NCI-H2171 (cell line): ENCODE measurements around the gene TRMT1.

Source experiments
- DNase-seq: peaks from one replicate; lab custom pipeline; 2025; lab: John Stamatoyannopoulos, UW

Gene TRMT1

GRCh38 chr19:13090511-13091231, 25.9 kb downstream of the TRMT1 start:
- no peak for DNase-seq

DNA sequence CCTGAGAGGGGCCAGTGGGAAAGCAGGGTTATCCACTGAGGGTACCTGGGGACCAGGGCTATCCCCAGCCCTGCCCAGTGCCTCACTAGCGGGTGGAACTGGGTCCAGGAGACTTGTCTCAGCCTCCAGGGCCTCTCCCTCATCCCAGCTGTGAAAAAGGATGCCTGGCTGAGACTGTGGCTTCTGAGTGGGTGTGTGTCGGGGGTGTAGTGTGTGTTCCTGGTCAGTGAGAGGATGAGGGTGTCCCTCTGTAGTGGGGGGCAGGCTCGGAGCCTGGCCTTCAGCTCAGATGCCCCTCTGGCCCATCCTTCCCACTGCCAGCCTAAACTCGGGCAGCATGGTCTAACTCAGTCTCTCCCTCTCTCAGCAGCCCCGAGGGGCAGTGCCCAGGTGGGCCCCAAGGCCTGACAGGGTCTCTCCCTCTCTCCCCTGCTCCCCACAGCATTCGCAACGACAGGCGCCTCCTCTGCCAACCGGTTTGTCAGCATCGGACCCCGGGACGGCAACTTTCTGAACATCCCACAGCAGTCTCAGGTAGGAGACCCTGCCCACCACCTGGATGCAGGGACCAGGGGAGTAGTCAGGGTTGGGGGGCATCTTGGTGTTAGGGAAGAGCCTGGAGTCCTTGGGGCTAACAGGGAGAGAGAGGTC, 26.6 kb downstream of the TRMT1 start:
- DNase-seq: no peak

GRCh38 chr19:13089139-13089856, 27.2 kb downstream of the TRMT1 start:
- no peak for DNase-seq

DNA sequence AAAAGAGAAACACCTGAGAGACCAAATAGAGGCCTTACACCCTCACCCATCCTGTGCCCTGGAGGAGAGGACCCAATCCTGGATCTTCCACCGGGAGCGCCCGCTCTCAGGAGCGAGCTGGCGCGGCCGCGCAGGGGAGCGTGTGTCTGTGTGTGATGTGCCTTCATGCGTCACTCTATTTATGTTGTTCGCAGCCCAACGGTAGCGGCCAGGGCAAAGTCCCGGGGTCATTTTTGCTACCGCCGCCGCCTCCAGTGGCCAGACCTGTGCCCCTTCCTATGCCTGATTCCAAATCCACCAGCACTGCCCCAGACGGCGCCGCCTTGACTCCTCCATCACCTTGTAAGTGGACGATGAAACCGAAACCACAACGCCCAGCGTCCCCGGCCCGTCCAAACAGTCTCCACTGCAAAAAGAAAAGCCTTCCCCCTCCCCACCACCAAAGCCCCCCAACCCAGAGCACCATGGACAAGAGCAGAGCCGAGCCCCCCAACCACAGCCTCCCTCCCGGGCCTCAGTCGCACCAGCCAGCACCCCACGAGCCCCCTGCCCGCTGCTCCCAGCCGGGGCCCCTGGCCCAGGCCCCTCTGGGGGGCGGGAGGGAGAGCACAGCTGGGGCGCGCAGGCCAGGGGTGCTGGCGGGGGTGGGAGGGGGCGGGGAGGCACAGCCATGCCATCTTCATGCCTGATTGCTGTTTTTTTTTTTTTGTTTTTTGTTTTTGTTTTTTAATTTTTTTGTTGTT, 28.6 kb downstream of the TRMT1 start:
- DNase-seq: no peak

DNA sequence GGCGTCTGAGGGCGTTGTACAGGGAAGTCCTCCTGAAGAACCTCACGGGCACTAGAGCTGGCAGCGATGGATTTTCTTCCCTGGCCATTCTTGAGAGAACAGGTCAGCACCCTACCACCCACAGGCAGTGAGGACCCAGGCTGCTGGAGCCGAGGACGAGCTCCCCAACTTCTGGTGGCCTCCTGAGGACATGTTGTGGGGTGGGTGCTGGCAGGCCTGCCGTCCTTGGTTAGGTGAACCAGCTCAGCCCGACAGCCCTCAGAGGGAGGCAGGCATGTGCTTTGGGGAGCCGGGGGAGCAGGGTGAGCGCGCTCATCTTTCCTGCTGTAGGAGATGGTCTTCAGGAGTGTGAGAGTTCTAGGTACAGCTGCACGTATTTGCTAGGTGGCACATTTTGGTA, 29.2 kb downstream of the TRMT1 start:
- DNase-seq: no peak

DNA sequence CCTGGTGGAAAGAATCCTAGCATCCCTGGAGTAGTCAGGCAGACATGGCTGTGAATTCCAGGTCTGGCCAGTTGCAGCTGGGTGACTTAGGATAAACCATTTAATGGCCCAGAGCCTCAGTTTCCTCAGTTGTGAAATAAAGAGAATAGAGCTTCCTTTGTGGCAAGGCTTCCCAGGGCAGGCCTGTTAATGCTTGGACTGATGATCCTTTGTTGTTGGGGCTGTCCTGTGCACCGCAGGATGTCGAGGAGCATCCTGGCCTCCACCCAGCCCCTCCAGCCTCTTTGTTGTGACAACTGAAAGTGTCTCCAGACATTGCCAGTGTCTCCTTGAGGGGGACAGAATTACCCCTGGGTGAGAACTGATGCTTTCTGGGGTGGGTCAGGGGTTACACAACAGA, 30.2 kb downstream of the TRMT1 start:
- no peak for DNase-seq

DNA sequence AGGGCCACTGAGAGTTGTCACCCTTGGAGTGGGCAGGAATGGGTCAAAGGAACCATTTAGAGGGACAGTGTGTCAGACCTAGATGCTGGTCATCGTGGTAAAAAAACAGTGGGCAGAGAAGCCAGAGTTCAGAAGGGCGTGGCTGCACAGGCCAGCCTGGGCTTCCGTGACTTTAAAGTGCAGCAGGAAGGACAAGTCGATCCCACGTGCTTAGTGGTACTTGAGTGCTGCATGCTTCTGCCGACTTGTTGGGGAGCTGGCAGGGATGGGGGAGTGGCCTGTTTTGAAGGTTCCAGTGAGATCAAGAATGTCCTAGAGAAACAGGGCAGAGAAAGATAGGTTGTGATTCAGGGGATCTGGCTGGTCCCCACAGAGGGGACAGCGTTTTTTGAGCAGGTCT, 30.9 kb downstream of the TRMT1 start:
- DNase-seq: no peak

GRCh38 chr19:13083627-13084026, 32.9 kb downstream of the TRMT1 start:
- no peak for DNase-seq

GRCh38 chr19:13083008-13083404, 33.5 kb downstream of the TRMT1 start:
- no peak for DNase-seq

DNA sequence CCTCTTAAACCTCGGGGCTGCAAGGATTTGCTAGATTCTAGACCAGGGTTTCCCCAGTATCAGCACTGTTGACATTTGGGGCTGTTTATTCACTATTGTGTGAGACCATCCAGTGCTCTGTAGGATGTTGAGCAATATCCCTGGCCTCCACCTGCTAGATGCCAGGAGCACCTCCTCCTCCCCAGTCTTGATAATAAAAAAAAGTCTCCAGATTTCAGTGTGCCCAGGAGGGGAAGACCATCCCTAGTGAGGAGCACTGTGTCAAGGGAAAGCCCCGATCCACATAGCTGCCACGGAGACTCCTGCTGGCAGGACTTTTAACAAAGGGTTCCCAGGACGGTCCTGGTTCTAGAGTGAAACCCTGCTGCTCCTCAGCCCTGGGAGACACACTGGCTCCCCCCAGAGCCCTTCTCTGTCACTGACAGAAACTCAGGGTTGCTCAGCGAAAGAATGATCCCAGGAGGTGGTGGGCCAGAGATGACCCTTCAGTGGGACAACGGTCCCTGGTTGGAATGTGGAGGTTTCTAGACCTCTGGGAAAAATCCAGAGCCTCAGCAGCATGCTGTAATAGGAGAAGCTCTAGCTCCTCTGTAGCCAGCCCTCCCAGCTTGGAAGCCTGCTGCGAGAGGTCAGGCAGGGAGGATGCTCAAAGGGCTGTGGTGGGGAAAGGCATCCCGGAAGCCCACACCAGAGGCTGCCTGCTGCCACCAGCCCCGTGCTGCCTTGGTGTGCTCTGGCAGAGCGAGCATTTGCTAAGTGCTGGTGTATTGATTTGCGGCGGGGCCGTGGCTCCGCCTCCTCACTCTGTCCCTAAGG, 34.1 kb downstream of the TRMT1 start:
- DNase-seq: peak; percentile 79

DNA sequence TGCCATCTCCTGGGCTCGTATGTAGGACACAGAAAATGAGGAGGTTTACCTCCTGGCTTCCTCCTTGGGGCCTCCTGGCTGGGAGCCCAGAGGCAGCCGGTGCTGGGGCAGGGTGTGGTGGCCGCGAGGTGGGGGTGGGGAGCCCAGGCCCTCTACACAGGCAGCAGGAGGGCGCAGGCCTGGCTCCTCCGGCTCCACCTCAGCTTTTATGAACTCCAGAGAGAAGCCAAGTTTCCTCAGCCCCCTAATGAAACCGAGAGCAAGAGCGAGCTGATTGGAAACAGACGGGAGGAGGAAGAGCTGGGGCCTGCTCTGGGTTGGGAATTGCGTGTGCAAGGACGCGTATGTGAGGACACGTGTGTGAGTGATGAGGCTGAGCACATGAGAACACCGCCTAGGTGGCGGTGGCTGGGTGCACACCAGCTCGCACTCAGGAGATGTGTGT, 37.0 kb downstream of the TRMT1 start:
- DNase-seq: peak; percentile 68

DNA sequence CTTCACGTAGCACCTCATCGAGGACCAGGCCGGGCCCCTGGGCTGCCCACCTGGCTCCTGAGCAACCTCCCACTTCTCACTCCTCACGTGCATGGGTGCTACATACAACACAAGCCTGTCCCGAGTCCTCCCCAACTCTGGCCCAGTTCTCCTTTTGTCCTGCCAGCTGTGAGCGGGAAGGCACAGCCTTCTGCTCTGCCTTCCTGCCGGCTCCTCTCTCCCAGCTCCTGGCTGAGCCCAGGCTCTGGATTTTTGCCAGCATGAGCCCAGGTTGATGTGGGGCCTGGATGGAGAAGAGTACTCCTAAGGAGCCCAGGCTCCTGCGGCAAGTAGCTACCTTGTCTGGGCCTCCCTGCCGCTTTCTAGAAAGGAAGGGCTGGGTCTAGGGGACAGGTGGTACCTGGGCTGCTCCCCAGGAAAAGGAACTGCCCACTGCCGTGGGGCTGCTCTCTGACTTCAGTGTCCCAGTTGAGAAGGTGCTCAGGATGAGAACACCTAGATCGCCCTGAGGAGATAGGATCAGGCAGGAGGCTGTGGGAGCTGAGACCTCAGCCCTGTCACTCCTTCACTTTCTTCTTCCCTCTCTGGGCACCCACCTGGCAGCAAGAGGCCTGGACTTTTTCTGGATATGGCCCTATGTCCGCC, 37.5 kb downstream of the TRMT1 start:
- DNase-seq: peak; percentile 64

DNA sequence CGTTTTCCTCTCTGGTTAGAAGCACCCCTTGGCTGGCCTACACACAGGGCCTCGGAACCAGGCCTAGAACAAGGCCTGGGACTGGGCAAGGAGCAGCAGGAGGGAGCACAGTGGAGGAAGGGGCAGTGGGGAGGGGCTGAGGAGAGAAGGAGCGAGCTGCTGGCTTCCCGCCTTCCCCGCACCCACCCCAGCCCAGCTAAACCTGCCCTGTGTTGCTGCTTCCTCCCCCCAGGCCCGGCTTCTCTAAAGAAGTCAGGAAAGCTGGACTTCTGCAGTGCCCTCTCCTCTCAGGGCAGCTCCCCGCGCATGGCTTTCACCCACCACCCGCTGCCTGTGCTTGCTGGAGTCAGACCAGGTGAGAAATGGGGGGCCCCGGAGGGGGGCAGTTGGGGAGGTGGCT, 38.2 kb downstream of the TRMT1 start:
- no peak for DNase-seq

DNA sequence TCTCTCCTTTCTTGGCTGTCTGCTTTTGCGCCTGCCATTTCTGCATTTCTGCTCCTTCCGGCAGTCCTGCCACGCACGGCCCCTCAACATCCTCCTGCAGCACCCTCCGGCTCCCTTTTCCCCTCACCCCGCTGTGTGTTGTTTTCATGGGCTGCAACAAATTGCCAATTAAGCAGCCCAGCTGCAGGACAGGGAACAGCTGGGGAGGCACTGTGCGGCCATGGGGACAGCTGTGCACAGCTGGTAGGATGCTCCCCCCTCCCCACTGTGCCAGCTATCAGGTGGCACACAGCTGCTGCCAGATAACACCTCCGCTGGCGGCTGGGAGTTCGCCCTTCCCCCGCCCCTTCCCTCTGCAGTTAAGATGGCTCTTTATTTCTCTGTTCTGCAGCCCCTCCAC, 39.3 kb downstream of the TRMT1 start:
- DNase-seq: peak; percentile 73

GRCh38 chr19:13076787-13077186, 39.8 kb downstream of the TRMT1 start:
- DNase-seq: no peak

- DNase-seq: no peak
Observed at GRCh38 chr19:13076320-13076719, 40.2 kb downstream of the TRMT1 start.

DNA sequence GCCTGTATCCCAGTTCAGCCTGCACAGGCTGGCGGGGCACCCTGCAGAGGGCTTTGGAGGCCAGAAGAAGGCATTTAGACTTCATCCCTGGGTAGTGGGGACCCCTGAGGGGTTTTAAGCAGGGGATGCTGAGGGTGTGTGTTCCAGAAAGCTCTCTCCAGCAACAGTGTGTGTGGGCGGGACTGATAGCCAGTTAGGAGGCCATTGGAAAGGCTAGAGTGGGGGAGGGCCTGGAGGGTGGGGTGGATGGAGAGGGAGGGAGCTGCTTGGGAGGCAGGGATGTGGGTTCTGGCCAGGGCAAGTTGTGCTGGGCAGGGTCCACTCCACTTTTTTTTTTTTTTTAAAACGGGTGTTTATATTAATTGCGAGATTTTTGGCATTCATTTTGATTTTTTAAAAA, 42.2 kb downstream of the TRMT1 start:
- no peak for DNase-seq

DNA sequence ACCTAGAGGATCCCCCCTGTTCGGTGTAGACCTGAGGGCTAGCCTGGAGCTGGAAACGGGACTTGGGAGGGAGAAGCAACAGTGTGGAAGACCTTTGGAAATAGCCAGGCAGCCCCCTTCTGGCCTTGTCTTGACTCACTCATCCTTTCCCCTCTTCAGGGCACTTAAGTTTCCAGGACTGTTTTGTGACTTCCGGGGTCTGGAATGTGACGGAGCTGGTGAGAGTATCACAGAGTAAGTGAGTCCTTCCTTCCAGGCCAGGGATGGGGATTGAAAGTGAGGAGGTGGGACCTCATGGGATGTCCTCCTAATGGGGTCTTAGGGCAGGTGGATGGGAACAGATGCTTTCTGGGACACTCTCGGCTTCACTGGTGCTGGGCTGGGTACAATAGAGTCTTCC, 43.3 kb downstream of the TRMT1 start:
- no peak for DNase-seq

- DNase-seq: peak; percentile 43
Observed at GRCh38 chr19:13072188-13072908, 44.2 kb downstream of the TRMT1 start.

GRCh38 chr19:13071444-13072187, 44.9 kb downstream of the TRMT1 start:
- DNase-seq: peak; percentile 43
